Calu3 (cell line): ENCODE data around the gene CACNA1D. TPM values are rescaled to one million over a fixed set of nuclear protein-coding genes. Genes with fewer than 3 reads are reported as not detected.

Experiments used
- BruUV-seq: library from RNA; stranded (reverse); fragments of 400-500 nt; replicated peaks from 2 replicates; lab custom pipeline; 2021; lab: Mats Ljungman, UMichigan
- CTCF ChIA-PET: fragments of 300-600 bp; sonication (Branson Sonifier 250); formaldehyde crosslinking; loops from one replicate; lab custom pipeline; 2022; ENCODE audit warnings: antibody characterized with exemption; lab: Charles Lee
- DNase-seq: peaks from one replicate; pipeline ENCODE4 v3.0.0; 2022
- H3K27ac Mint-ChIP-seq: one replicate; pipeline ENCODE4 v1.8.0; 2022; ENCODE audit warnings: mixed read lengths; ENCODE audit not compliant: unreplicated experiment
- H3K27me3 Mint-ChIP-seq: one replicate; pipeline ENCODE4 v1.8.0; 2022; ENCODE audit warnings: mixed read lengths; ENCODE audit not compliant: unreplicated experiment
- H3K36me3 Mint-ChIP-seq: one replicate; pipeline ENCODE4 v1.8.0; 2022; ENCODE audit warnings: mild to moderate bottlenecking, moderate library complexity, mixed read lengths; ENCODE audit not compliant: insufficient read depth, unreplicated experiment
- H3K4me1 Mint-ChIP-seq: one replicate; pipeline ENCODE4 v1.8.0; 2022; ENCODE audit warnings: mild to moderate bottlenecking, low read depth, mixed read lengths; ENCODE audit not compliant: unreplicated experiment
- H3K4me3 Mint-ChIP-seq: one replicate; pipeline ENCODE4 v1.8.0; 2022; ENCODE audit warnings: mild to moderate bottlenecking, low read depth, moderate library complexity, mixed read lengths; ENCODE audit not compliant: unreplicated experiment
- H3K9me3 Mint-ChIP-seq: one replicate; pipeline ENCODE4 v1.8.0; 2022; ENCODE audit warnings: low read depth, mixed read lengths; ENCODE audit not compliant: unreplicated experiment
- CTCF ChIP-seq: fragments of 200-600 bp; IDR thresholded peaks from one replicate; pipeline ENCODE4 v1.8.0; 2022; ENCODE audit warnings: antibody characterized with exemption; ENCODE audit not compliant: unreplicated experiment
- intact Hi-C: fragments of 100-400 bp; cut with micrococcal nuclease; formaldehyde crosslinking; loops from one replicate; pipeline ENCODE4 v1.10.0; 2022; ENCODE audit not compliant: unreplicated experiment
- total RNA-seq: library from RNA; stranded (reverse); gene quantifications from 2 replicates; pipeline ENCODE4 v1.2.3, GENCODE V29; 2022

The CACNA1D gene
- total RNA-seq, 1 experiment from 2014 or later, result 48.3 TPM

- Mint-ChIP-seq H3K27ac (no peak overlapping the region), H3K9me3 (no peaks in the 10 kb centered on the region), H3K4me1 (no peaks in the 10 kb centered on the region), H3K36me3 (peaks cover 17% of the 10 kb centered on the region), H3K27me3 (no peaks in the 10 kb centered on the region), H3K4me3 (no peak overlapping the region)
- BruUV-seq, result no TSS peak
- TF ChIP-seq CTCF, result no peak
- CTCF ChIA-PET, result no interaction called here
- intact Hi-C loops, result no loop called here
- no peak for DNase-seq
These were observed 83.1 kb downstream of the CACNA1D start for GRCh38 chr3:53577506-53577905.

GRCh38 chr3:53579636-53580035 is 85.2 kb downstream of the CACNA1D start:
- DNase-seq, result no peak
- Mint-ChIP-seq H3K4me3 (no peak overlapping the region), H3K9me3 (no peaks in the 10 kb centered on the region), H3K27ac (no peak overlapping the region), H3K36me3 (peaks cover 9% of the 10 kb centered on the region), H3K4me1 (no peaks in the 10 kb centered on the region), H3K27me3 (no peaks in the 10 kb centered on the region)
- intact Hi-C loops, result no loop called here
- TF ChIP-seq CTCF, result no peak
- CTCF ChIA-PET, result no interaction called here
- BruUV-seq, result no TSS peak

GRCh38 chr3:53581671-53582070 is 87.3 kb downstream of the CACNA1D start:
- Mint-ChIP-seq H3K4me3 (no peak overlapping the region), H3K27me3 (no peaks in the 10 kb centered on the region)

GRCh38 chr3:53583161-53583690 is 88.8 kb downstream of the CACNA1D start:
- peaks cover 4% of the 10 kb centered on the region for H3K4me1 Mint-ChIP-seq
- no peak overlapping the region for H3K27ac Mint-ChIP-seq
- CTCF ChIA-PET, result no interaction called here
- no peaks in the 10 kb centered on the region for H3K36me3 Mint-ChIP-seq
- no peak for TF ChIP-seq CTCF
- no peaks in the 10 kb centered on the region for H3K9me3 Mint-ChIP-seq
- BruUV-seq, result no TSS peak
- no peak overlapping the region for H3K4me3 Mint-ChIP-seq
- intact Hi-C loops, result no loop called here
- no peak for DNase-seq
- H3K27me3 Mint-ChIP-seq, result no peaks in the 10 kb centered on the region

More at GRCh38 chr3:53581671-53582070, 87.3 kb downstream of the CACNA1D start:
- H3K4me1 Mint-ChIP-seq, result no peaks in the 10 kb centered on the region
- peaks cover 4% of the 10 kb centered on the region for H3K36me3 Mint-ChIP-seq
- no peaks in the 10 kb centered on the region for H3K9me3 Mint-ChIP-seq
- CTCF ChIA-PET, result no interaction called here
- no TSS peak for BruUV-seq
- H3K27ac Mint-ChIP-seq, result no peak overlapping the region
- no peak for DNase-seq
- intact Hi-C loops, result no loop called here
- TF ChIP-seq CTCF, result no peak
